ENCODE results near the gene TOGARAM2.

DNA sequence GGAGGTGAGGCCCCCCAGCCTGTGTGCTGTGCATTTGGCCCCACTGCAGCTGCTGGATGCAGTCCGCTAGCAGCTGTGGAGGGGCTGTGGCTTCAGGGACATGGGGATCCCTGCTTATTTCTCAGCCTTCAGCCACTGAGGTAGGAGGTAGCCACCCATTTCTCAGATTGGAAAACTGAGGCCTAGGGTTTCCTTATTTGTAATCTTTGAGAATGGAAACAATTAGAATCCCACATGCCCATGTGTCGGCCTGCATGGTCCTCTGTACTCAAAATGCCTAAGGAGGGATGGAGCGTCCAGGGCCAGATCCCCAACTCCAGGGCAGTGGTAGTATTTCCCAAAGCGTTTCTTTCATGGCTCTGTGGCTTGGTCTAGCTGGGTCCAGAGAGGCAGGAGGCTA is 42.1 kb downstream of the TOGARAM2 start:
- TF ChIP-seq CTCF (IDR thresholded peaks at IDR 0.05): no peak
- TF ChIP-seq ZFX (IDR thresholded peaks at IDR 0.05; ENCODE audit: borderline replicate concordance): no peak

Data from 22Rv1 (cell line).